GM12878 (cell line): Measurements from ENCODE around the gene CLASP1. TPM values are rescaled to one million over a fixed set of nuclear protein-coding genes. Genes with fewer than 3 reads are reported as not detected.

ENCODE experiments used
- ATAC-seq: fragments of 200-7000 bp; cut with Tn5 transposase; 3 replicates; pipeline ENCODE4 v1.9.1; 2020; ENCODE audit warnings: mild to moderate bottlenecking, moderate library complexity
- BruUV-seq: library from RNA; stranded (reverse); fragments of 400-500 nt; replicated peaks from 2 replicates; lab custom pipeline; 2021; lab: Mats Ljungman, UMichigan
- CTCF ChIA-PET: fragments of 300-600 bp; sonication (Branson Sonifier 250); formaldehyde crosslinking; extraction: SDS; loops from one replicate; lab custom pipeline; 2021; ENCODE audit warnings: inconsistent platforms; lab: Yijun Ruan, JAX
- POLR2A ChIA-PET: fragments of 350-600 bp; formaldehyde crosslinking; extraction: SDS; loops from one replicate; lab custom pipeline; 2021; ENCODE audit warnings: inconsistent platforms; lab: Charles Lee
- RAD21 ChIA-PET: fragments of 300-600 bp; sonication (Branson Sonifier 250); formaldehyde crosslinking; loops from one replicate; lab custom pipeline; 2023; ENCODE audit warnings: antibody characterized with exemption; ENCODE audit not compliant: unreplicated experiment; lab: Charles Lee
- SMC1A ChIA-PET: fragments of 300-600 bp; sonication (Branson Sonifier 250); formaldehyde crosslinking; loops from one replicate; lab custom pipeline; 2023; ENCODE audit not compliant: unreplicated experiment, uncharacterized antibody; lab: Charles Lee
- DNase-seq: peaks from one replicate; pipeline ENCODE4 v3.0.0-alpha.2; 2011; ENCODE audit warnings: low read depth, low spot score
- FAIRE-seq: peaks from 3 replicates; lab custom pipeline; 2011; peaks lifted over from hg19 to GRCh38; lab: Jason Lieb, UNC
- H2AFZ ChIP-seq: 2 replicates; pipeline ENCODE4 v1.6.0; 2011; ENCODE audit warnings: low read depth, low read length, control low read depth; ENCODE audit not compliant: control insufficient read depth
- H3K27ac ChIP-seq: 2 replicates; pipeline ENCODE4 v1.5.1; 2011; ENCODE audit warnings: control low read depth; ENCODE audit not compliant: control insufficient read depth, insufficient read depth
- H3K27me3 ChIP-seq, 2 experiments: replicated peaks in 1 of 2; 2 replicates each; pipeline versions ENCODE4 v1.6.0 to v1.6.1; 2011; ENCODE audit warnings: low read length in 1 of 2; ENCODE audit not compliant: control insufficient read depth in 2 of 2, insufficient read depth in 2 of 2
- H3K36me3 ChIP-seq, 2 experiments: 2 replicates each; pipeline ENCODE4 v1.5.1; 2011; ENCODE audit warnings: low read length in 1 of 2; ENCODE audit not compliant: control insufficient read depth in 2 of 2, insufficient read depth in 2 of 2
- H3K4me1 ChIP-seq: 2 replicates; pipeline ENCODE4 v1.6.1; 2011; ENCODE audit warnings: mild to moderate bottlenecking, low read length, moderate library complexity, mixed read lengths; ENCODE audit not compliant: control insufficient read depth, insufficient read depth
- H3K4me2 ChIP-seq: 2 replicates; pipeline ENCODE4 v1.6.0; 2011; ENCODE audit warnings: control low read depth; ENCODE audit not compliant: control insufficient read depth, insufficient read depth
- H3K4me3 ChIP-seq: fragments of 200-600 bp; sonication (generic); 2 replicates; pipeline ENCODE4 v1.5.1; 2016
- H3K79me2 ChIP-seq: 2 replicates; pipeline ENCODE4 v1.6.0; 2011; ENCODE audit warnings: low read length; ENCODE audit not compliant: control insufficient read depth, insufficient read depth
- H3K9ac ChIP-seq: 2 replicates; pipeline ENCODE4 v1.8.0; 2011; ENCODE audit warnings: low read length, control low read depth, mixed read lengths; ENCODE audit not compliant: control insufficient read depth, insufficient read depth
- H3K9me3 ChIP-seq: replicated peaks from 3 replicates; pipeline ENCODE4 v1.5.1; 2011; ENCODE audit warnings: mild to moderate bottlenecking, low read length; ENCODE audit not compliant: control insufficient read depth, insufficient read depth
- H4K20me1 ChIP-seq: 2 replicates; pipeline ENCODE4 v1.6.0; 2011; ENCODE audit not compliant: control insufficient read depth, insufficient read depth
- FOXK2 ChIP-seq: fragments of 450-650 bp; IDR thresholded peaks from 2 replicates; pipeline ENCODE4 v1.6.1; 2017; ENCODE audit warnings: mild to moderate bottlenecking, moderate library complexity
- FOXM1 ChIP-seq: IDR thresholded peaks from 2 replicates; pipeline ENCODE4 v1.6.1; 2012; ENCODE audit warnings: low read depth, mild to moderate bottlenecking, inconsistent platforms, low read length, moderate library complexity
- NFYB ChIP-seq: IDR thresholded peaks from 2 replicates; pipeline ENCODE4 v1.6.1; 2011; ENCODE audit warnings: low read depth, mild to moderate bottlenecking, low read length, improper control_type of control experiment, moderate library complexity; ENCODE audit not compliant: insufficient read depth
- RB1 ChIP-seq: fragments of 450-650 bp; formaldehyde crosslinking; IDR thresholded peaks from 2 replicates; pipeline ENCODE4 v1.6.1; 2017; ENCODE audit warnings: mild to moderate bottlenecking, borderline replicate concordance
- STAT1 ChIP-seq: fragments of 450-650 bp; conservative IDR thresholded peaks from 2 replicates; pipeline ENCODE4 v1.6.1; 2014; ENCODE audit warnings: antibody characterized with exemption, mild to moderate bottlenecking
- WGBS: methylation state at CpG from one replicate; pipeline ENCODE4 v1.1.6; 2016; ENCODE audit warnings: low lambda C conversion rate; ENCODE audit not compliant: insufficient replicate concordance, insufficient coverage; ENCODE audit errors: missing lambda C conversion rate; 5-methylcytosine and 5-hydroxymethylcytosine counted together
- in situ Hi-C: fragments of 300-500 bp; cut with MboI; formaldehyde crosslinking; loops from 9 replicates; pipeline ENCODE4 v1.14.3; 2018; ENCODE audit warnings: mixed read lengths
- intact Hi-C: fragments of 100-400 bp; cut with micrococcal nuclease; formaldehyde crosslinking; loops from one replicate; pipeline ENCODE4 v1.14.2; 2022; ENCODE audit not compliant: unreplicated experiment
- polyA plus RNA-seq, 11 experiments: library from polyadenylated mRNA; depleted of rRNA in 4 of 11; unstranded in 6 of 11; stranded (reverse) in 5 of 11; fragments of >200 nt; fragmentation: Nextera tagmentation in 4 of 11; fragmentation: Illumina TruSeq in 1 of 11; extraction: Ambion mirVana in 4 of 11; extraction: Trizol in 1 of 11; gene quantifications; 1 replicate in 1 of 11; 2 replicates in 10 of 11; pipeline versions ENCODE4 v1.2.1 to v1.2.3, GENCODE V29; 2011 to 2016; ENCODE audit warnings: inconsistent platforms in 2 of 11, missing spikeins in 2 of 11, low read depth in 1 of 11
- total RNA-seq, 4 experiments: library from RNA; depleted of rRNA in 3 of 4; stranded (reverse); fragments of >200 nt in 3 of 4; fragmentation: Illumina TruSeq in 1 of 4; extraction: Trizol in 1 of 4; gene quantifications; 2 replicates each; pipeline versions ENCODE4 v1.2.1 to v1.2.3, GENCODE V29; 2013 to 2021
- TF ChIP-seq, protein P1 (sequence below): IDR thresholded peaks from 2 replicates; pipeline ENCODE4 v1.6.1; 2011; ENCODE audit warnings: borderline replicate concordance, low read depth, mild to moderate bottlenecking, moderate library complexity, low read length; ENCODE audit not compliant: insufficient read depth, poor library complexity, severe bottlenecking
- TF ChIP-seq, protein P2 (sequence below): IDR thresholded peaks from 2 replicates; pipeline ENCODE4 v1.6.1; 2012; ENCODE audit warnings: mild to moderate bottlenecking, low read depth, low read length

Gene CLASP1
- total and polyA plus RNA-seq, 10 of the 15 experiments (the other 5 are each of a cell fraction or from before 2014, with no cell fraction given): 1.4 to 62.4 (median 32.9) TPM

DNA sequence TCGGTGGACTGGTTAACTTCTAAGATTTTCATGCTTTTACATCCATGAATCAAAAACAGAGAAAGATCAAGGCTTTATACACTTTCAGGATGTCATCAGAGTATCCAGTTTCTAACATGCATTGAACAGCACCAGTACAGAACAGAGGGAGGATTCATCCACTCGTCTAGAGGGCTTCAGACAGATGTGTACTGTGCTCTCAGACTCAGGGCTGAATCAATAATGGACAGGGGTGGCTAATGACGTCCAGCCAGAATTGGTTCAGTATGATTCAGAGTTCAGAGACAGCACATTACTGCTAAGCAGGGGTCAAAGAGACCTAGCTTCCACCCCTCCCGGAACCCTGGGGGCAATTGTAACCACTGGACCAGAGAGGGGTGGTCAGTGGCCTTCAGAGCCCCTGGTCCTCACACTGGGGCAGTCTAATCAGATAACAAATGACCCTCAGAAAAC is 81.3 kb downstream of the CLASP1 start:
- no peak for DNase-seq
- CTCF ChIA-PET: interaction anchor here (0.9 to 1.0 kb wide), 2 partner anchors 12 to 28 kb away, joined by 3 read pairs; no protein-coding TSS in a partner anchor
- BruUV-seq: no TSS peak
- ATAC-seq: no peak
- no peak for TF ChIP-seq NFYB
- TF ChIP-seq FOXM1: no peak
- in situ Hi-C loops (no loop called here), intact Hi-C loops (no loop called here)
- H3K9me3 ChIP-seq: peaks cover 5% of the 10 kb centered on the region; the same call in 2 of the 3 replicates
- H3K4me2 ChIP-seq: no peak overlapping the region
- H3K36me3 ChIP-seq: peaks cover 2% of the 10 kb centered on the region in 2 experiments
- peaks cover 5% of the 10 kb centered on the region for H3K4me1 ChIP-seq
- no peak for FAIRE-seq
- peaks cover 27% of the 10 kb centered on the region for H3K79me2 ChIP-seq
- SMC1A ChIA-PET: no interaction called here
- POLR2A ChIA-PET: interaction anchor here (0.7 to 1.5 kb wide), 3 partner anchors 16 to 18 kb away, joined by 3 to 4 read pairs (median 3); no protein-coding TSS in a partner anchor
- no peak overlapping the region for H3K27ac ChIP-seq
- WGBS: 75% methylated on average over 4 of the region's 4 CpGs
- H3K4me3 ChIP-seq: no peak overlapping the region
- H3K27me3 ChIP-seq: no peaks in the 10 kb centered on the region
- no peak overlapping the region for H2AFZ ChIP-seq
- no peak overlapping the region for H3K9ac ChIP-seq
- H4K20me1 ChIP-seq: no peaks in the 10 kb centered on the region
- RAD21 ChIA-PET: no interaction called here

DNA sequence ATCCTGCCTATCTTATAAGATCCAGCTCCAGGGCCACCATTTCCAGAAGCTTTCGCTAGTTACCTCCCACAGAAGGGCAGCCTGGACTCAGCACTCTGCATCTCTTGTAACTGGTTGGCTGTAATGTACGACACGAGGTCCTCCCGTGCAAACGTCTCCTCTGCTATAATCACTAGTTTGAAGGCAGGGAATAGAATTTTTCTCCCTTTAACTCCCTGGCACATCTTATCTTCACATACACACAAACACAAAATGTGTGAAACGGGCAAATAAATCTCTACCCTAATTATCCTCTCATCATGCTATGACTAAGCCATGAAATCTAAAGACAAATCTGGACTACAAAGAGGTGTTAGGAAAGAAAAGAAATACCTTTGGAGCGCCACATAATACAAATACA is 81.8 kb downstream of the CLASP1 start:
- no peak for FAIRE-seq
- Histone ChIP-seq H3K4me1 (peaks cover 8% of the 10 kb centered on the region), H3K27ac (no peak overlapping the region), H2AFZ (no peak overlapping the region), H3K36me3 (peaks cover 2% of the 10 kb centered on the region in 2 experiments), H3K9me3 (peaks cover 5% of the 10 kb centered on the region; the same call in 2 of the 3 replicates), H3K9ac (no peak overlapping the region), H3K4me3 (no peak overlapping the region), H3K79me2 (peaks cover 30% of the 10 kb centered on the region), H3K27me3 (no peaks in the 10 kb centered on the region), H3K4me2 (no peak overlapping the region), H4K20me1 (no peaks in the 10 kb centered on the region)
- CTCF ChIA-PET: interaction anchor here (0.9 to 1.3 kb wide), 3 partner anchors 11 to 28 kb away, joined by 3 to 4 read pairs (median 3); no protein-coding TSS in a partner anchor
- BruUV-seq: no TSS peak
- in situ Hi-C loops (no loop called here), intact Hi-C loops (no loop called here)
- WGBS: 100% methylated on average over 7 of the region's 7 CpGs
- RAD21 ChIA-PET: interaction anchor here (1.0 kb wide), 1 partner anchor 9 kb away, joined by 3 read pairs; no protein-coding TSS in a partner anchor
- SMC1A ChIA-PET: interaction anchor here (1.2 to 1.7 kb wide), 3 partner anchors 7 to 16 kb away, joined by 3 to 4 read pairs (median 3); no protein-coding TSS in a partner anchor
- ATAC-seq: no peak
- no peak for DNase-seq
- POLR2A ChIA-PET: interaction anchor here (0.6 to 1.5 kb wide), 6 partner anchors 16 to 74 kb away, joined by 3 to 4 read pairs (median 3); no protein-coding TSS in a partner anchor
- TF ChIP-seq, protein P1, sequence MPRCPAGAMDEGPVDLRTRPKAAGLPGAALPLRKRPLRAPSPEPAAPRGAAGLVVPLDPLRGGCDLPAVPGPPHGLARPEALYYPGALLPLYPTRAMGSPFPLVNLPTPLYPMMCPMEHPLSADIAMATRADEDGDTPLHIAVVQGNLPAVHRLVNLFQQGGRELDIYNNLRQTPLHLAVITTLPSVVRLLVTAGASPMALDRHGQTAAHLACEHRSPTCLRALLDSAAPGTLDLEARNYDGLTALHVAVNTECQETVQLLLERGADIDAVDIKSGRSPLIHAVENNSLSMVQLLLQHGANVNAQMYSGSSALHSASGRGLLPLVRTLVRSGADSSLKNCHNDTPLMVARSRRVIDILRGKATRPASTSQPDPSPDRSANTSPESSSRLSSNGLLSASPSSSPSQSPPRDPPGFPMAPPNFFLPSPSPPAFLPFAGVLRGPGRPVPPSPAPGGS: no peak
- TF ChIP-seq, protein P2, sequence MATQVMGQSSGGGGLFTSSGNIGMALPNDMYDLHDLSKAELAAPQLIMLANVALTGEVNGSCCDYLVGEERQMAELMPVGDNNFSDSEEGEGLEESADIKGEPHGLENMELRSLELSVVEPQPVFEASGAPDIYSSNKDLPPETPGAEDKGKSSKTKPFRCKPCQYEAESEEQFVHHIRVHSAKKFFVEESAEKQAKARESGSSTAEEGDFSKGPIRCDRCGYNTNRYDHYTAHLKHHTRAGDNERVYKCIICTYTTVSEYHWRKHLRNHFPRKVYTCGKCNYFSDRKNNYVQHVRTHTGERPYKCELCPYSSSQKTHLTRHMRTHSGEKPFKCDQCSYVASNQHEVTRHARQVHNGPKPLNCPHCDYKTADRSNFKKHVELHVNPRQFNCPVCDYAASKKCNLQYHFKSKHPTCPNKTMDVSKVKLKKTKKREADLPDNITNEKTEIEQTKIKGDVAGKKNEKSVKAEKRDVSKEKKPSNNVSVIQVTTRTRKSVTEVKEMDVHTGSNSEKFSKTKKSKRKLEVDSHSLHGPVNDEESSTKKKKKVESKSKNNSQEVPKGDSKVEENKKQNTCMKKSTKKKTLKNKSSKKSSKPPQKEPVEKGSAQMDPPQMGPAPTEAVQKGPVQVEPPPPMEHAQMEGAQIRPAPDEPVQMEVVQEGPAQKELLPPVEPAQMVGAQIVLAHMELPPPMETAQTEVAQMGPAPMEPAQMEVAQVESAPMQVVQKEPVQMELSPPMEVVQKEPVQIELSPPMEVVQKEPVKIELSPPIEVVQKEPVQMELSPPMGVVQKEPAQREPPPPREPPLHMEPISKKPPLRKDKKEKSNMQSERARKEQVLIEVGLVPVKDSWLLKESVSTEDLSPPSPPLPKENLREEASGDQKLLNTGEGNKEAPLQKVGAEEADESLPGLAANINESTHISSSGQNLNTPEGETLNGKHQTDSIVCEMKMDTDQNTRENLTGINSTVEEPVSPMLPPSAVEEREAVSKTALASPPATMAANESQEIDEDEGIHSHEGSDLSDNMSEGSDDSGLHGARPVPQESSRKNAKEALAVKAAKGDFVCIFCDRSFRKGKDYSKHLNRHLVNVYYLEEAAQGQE: no peak
- TF ChIP-seq FOXM1 (no peak), STAT1 (no peak), FOXK2 (no peak), RB1 (no peak)
